ENCODE measurements around the gene MLPH.

The MLPH gene

DNA sequence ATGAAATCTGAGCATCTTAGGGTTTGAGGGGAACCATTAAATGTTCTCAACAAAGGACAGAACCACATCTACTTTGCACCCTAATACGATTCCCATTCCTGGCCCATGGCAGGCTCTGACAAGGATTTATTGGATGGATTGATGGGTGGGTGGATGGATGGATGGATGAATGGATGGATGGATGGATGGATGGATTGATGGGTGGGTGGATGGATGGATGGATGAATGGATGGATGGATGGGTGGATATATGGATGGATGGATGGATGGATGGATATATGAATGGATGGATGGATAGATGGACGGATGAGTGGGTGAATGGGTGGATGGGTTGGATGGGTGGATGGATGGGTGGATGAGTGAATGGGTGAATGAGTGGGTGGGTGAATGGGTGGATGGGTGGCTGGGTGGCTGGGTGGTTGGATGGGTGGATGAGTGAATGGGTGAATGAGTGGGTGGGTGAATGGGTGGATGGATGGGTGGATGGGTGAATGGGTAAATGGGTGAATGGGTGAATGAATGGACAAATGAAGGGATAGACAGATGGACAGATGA is 29.6 kb upstream of the MLPH start:
- TF ChIP-seq CTCF (IDR thresholded peaks at IDR 0.05; ENCODE audit: low read length, missing control alignments): no peak
- H3K4me3 ChIP-seq (replicated peaks; ENCODE audit: low read depth, low read length): no peak overlapping the region
- DNase-seq (ENCODE audit: low read depth): no peak

DNA sequence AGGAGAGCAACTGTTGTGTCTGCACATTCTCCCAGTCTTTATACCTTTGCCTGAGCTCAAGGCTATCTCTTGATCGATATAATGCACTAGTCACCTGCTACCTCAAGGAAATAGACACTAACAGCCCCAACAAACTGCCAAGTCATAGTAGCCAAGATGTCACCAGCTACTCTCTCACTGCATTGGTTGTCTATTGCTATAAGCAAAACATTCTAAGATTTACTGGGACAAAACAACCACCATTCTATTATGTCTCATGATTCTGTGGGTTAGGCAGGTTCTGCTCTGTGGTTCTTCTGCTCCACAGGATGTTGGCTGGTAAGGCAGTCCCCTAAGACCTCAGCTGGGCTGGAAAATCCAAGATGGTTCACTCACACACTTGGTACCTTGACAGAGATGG is 28.5 kb upstream of the MLPH start:
- TF ChIP-seq CTCF (IDR thresholded peaks at IDR 0.05; ENCODE audit: low read length, missing control alignments): no peak
- H3K4me3 ChIP-seq (replicated peaks; ENCODE audit: low read depth, low read length): no peak overlapping the region
- DNase-seq (ENCODE audit: low read depth): no peak

GRCh38 chr2:237459226-237459625 is 27.8 kb upstream of the MLPH start:
- no peak overlapping the region for H3K4me3 ChIP-seq (replicated peaks; ENCODE audit: low read depth, low read length)
- DNase-seq (ENCODE audit: low read depth): peak; percentile 21
- no peak for TF ChIP-seq CTCF (IDR thresholded peaks at IDR 0.05; ENCODE audit: low read length, missing control alignments)

DNA sequence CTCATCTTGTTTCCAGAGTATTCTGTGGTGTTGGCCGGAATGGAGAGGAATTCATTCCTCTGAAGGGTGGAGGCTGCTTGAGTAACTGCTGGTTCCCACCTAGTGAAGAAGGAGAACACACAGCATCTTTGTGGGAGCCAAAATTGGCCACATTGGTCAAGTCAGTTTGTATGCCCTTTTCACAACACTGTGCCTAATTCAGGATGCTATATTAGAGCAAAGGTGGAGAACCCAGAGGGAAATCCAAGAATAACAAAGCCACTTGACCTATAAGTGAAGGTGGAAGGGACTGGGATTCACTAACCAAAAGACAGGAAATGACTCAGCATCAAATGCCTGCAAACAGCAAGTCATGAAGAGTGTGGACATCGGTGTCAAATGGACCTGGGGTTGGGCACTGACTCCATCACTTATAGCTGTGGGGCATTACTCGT is 27.3 kb upstream of the MLPH start:
- H3K4me3 ChIP-seq (replicated peaks; ENCODE audit: low read depth, low read length): no peak overlapping the region
- peak; percentile 74 for DNase-seq (ENCODE audit: low read depth)
- no peak for TF ChIP-seq CTCF (IDR thresholded peaks at IDR 0.05; ENCODE audit: low read length, missing control alignments)

GRCh38 chr2:237464757-237465391 is 22.2 kb upstream of the MLPH start:
- H3K4me3 ChIP-seq (replicated peaks; ENCODE audit: low read depth, low read length): no peak overlapping the region
- TF ChIP-seq CTCF (IDR thresholded peaks at IDR 0.05; ENCODE audit: low read length, missing control alignments): no peak
- DNase-seq (ENCODE audit: low read depth): no peak

DNA sequence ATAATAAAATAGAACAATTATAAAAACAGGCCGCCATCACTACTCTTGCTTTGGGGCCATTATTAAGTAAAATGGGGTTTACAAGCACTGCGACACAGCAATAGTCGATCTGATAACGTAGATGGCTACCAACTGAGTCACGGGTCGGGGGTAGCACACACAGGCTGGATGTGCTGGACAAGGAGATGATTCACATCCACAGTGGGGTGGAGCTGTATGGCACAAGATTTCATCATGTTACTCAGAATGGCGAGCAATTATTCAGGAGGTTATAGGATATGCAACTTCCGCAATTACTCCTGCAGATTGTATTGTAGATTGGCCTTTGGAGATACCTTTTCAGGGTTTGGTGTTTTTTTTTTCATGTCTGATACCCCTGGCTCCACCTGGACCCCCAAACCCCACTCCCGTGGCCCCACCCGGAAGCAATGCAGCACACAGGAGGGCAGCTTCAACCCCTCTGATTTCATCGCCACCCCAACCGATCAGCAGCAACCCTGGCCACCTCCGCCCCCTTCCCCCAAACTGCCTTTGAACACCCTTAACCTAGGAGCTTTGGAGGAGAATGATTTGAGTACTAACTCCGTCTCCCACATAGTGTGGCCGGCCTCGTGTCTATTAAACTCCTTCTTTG is 21.4 kb upstream of the MLPH start:
- DNase-seq (ENCODE audit: low read depth): peak; percentile 94
- H3K4me3 ChIP-seq (replicated peaks; ENCODE audit: low read depth, low read length): no peak overlapping the region
- no peak for TF ChIP-seq CTCF (IDR thresholded peaks at IDR 0.05; ENCODE audit: low read length, missing control alignments)

Data from fibroblast of pulmonary artery (primary cell).